Uterus (tissue), 4 donors: ENCODE data around the gene AKT1. TPM values are rescaled to one million over a fixed set of nuclear protein-coding genes. Genes with fewer than 3 reads are reported as not detected.

Experiments used
- DNase-seq, 2 donors: peaks; one replicate each; pipeline ENCODE4 v3.0.0-alpha.2; 2019 to 2020
- H3K27ac ChIP-seq, 2 donors: fragments of 200-600 bp; sonication (generic); 1 replicate in 1 of 2; 2 replicates in 1 of 2; pipeline ENCODE4 v1.5.1; 2016 to 2018
- H3K27me3 ChIP-seq, 2 donors: fragments of 200-600 bp; sonication (generic); one replicate each; pipeline ENCODE4 v1.5.1; 2018 to 2019; ENCODE audit warnings: control low read depth in 1 of 2
- H3K36me3 ChIP-seq, 2 donors: fragments of 200-600 bp; sonication (generic); one replicate each; pipeline ENCODE4 v1.5.1; 2019; ENCODE audit warnings: control low read depth in 1 of 2
- H3K4me1 ChIP-seq, 2 donors: fragments of 200-600 bp; sonication (generic); one replicate each; pipeline ENCODE4 v1.5.1; 2018 to 2019; ENCODE audit warnings: control low read depth in 1 of 2
- H3K4me3 ChIP-seq, 2 donors: fragments of 200-600 bp; sonication (generic); 1 replicate in 1 of 2; 2 replicates in 1 of 2; pipeline ENCODE4 v1.5.1; 2018 to 2019; ENCODE audit warnings: mild to moderate bottlenecking in 1 of 2
- H3K9me3 ChIP-seq, 2 donors: fragments of 200-600 bp; sonication (generic); one replicate each; pipeline ENCODE4 v1.5.1; 2019; ENCODE audit warnings: control low read depth in 1 of 2
- POLR2A ChIP-seq, 2 donors: fragments of 450-650 bp; IDR thresholded peaks; one replicate each; pipeline ENCODE4 v1.6.1; 2016; ENCODE audit warnings: antibody characterized with exemption in 2 of 2, mild to moderate bottlenecking in 1 of 2, moderate library complexity in 1 of 2
- intact Hi-C: fragments of 100-400 bp; cut with DNase I; formaldehyde crosslinking; loops from one replicate; pipeline ENCODE4 v1.15.1; 2023; ENCODE audit warnings: low total_unique reads
- total RNA-seq, 4 donors: library from RNA; depleted of rRNA in 3 of 4; stranded (reverse); fragments of >200 nt in 3 of 4; gene quantifications; one replicate each; pipeline versions ENCODE4 v1.1.0 to v1.2.4, GENCODE V29; 2014 to 2023
- TF ChIP-seq, protein P1 (sequence below), 4 experiments: fragments of 200-600 bp in 2 of 4; fragments of 450-650 bp in 2 of 4; sonication (generic) in 2 of 4; IDR thresholded peaks; one replicate each; pipeline ENCODE4 v1.5.1; 2016 to 2019; ENCODE audit warnings: antibody characterized with exemption in 4 of 4, mild to moderate bottlenecking in 2 of 4, moderate library complexity in 1 of 4
- donor health status: DM: yes; HTN: yes; CAD: no.

Gene AKT1
- total RNA-seq, 4 donors from 2014 or later = 42.9 to 121 (median 101) TPM

DNA sequence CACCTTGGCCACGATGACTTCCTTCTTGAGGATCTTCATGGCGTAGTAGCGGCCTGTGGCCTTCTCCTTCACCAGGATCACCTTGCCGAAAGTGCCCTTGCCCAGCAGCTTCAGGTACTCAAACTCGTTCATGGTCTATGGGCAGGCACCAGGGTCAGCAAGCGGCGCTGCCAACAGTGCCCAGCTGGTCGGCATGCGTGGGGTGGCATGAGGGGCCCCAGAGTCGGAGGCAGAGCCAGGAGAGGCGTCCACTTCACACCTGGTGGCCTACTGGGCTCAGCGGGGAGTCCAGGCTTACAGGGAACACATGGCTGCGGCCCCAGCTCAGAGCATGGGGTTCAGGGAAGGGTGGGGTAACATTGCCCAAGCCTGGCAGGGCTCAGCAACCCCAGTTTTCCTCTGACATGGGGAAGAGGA lies 20.5 kb downstream of the AKT1 start:
- peaks cover 0 to 4% of the 10 kb centered on the region in 2 donors for H3K4me1 ChIP-seq
- intact Hi-C loops = no loop called here
- no peaks in the 10 kb centered on the region for H3K36me3 ChIP-seq
- no peaks in the 10 kb centered on the region for H3K27me3 ChIP-seq
- no peak overlapping the region for H3K27ac ChIP-seq
- no peak overlapping the region for H3K4me3 ChIP-seq
- H3K9me3 ChIP-seq = no peaks in the 10 kb centered on the region
- TF ChIP-seq, protein P1, sequence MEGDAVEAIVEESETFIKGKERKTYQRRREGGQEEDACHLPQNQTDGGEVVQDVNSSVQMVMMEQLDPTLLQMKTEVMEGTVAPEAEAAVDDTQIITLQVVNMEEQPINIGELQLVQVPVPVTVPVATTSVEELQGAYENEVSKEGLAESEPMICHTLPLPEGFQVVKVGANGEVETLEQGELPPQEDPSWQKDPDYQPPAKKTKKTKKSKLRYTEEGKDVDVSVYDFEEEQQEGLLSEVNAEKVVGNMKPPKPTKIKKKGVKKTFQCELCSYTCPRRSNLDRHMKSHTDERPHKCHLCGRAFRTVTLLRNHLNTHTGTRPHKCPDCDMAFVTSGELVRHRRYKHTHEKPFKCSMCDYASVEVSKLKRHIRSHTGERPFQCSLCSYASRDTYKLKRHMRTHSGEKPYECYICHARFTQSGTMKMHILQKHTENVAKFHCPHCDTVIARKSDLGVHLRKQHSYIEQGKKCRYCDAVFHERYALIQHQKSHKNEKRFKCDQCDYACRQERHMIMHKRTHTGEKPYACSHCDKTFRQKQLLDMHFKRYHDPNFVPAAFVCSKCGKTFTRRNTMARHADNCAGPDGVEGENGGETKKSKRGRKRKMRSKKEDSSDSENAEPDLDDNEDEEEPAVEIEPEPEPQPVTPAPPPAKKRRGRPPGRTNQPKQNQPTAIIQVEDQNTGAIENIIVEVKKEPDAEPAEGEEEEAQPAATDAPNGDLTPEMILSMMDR (IDR thresholded peaks at IDR 0.05) = no peak
- no peak for TF ChIP-seq POLR2A (IDR thresholded peaks at IDR 0.05)
- DNase-seq = no peak

DNA sequence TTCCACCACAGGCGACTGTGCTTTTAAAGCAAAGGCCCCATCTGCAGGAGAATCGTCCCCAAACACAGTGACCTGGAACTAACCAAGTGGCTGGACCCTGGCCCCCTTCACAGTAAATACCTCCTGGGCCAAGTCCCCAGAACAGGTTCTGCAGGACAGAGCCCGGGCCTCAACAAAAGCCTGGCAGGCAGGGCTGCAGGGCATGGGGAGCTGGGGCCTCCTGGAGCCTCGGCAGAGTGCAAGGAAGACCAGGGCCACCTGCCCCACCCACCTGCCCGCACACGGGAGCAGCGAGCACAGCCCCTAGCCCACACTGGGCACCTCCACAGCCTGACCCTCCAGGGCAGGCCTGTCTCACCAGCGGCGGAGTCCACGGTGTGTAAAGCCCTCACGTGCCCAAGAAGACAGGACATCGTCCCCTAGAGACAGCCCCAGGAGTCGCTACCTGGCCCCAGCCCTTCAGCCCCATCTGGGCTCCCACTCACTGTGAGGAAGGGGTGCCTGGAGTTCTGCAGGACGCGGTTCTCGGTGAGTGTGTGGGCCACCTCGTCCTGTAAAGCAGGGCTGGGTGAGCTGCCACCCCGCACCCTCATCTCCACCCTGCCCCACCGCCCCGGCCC lies 21.0 kb downstream of the AKT1 start:
- DNase-seq = no peak
- Histone ChIP-seq H3K4me1 (peaks cover 0 to 4% of the 10 kb centered on the region in 2 donors), H3K4me3 (no peak overlapping the region), H3K27me3 (no peaks in the 10 kb centered on the region), H3K36me3 (no peaks in the 10 kb centered on the region), H3K27ac (no peak overlapping the region), H3K9me3 (no peaks in the 10 kb centered on the region)
- intact Hi-C loops = loop anchor here (5.0 kb wide), 1 partner anchor 53 kb away; no protein-coding TSS in a partner anchor
- TF ChIP-seq, protein P1 (IDR thresholded peaks at IDR 0.05) = no peak
- TF ChIP-seq POLR2A (IDR thresholded peaks at IDR 0.05) = no peak

DNA sequence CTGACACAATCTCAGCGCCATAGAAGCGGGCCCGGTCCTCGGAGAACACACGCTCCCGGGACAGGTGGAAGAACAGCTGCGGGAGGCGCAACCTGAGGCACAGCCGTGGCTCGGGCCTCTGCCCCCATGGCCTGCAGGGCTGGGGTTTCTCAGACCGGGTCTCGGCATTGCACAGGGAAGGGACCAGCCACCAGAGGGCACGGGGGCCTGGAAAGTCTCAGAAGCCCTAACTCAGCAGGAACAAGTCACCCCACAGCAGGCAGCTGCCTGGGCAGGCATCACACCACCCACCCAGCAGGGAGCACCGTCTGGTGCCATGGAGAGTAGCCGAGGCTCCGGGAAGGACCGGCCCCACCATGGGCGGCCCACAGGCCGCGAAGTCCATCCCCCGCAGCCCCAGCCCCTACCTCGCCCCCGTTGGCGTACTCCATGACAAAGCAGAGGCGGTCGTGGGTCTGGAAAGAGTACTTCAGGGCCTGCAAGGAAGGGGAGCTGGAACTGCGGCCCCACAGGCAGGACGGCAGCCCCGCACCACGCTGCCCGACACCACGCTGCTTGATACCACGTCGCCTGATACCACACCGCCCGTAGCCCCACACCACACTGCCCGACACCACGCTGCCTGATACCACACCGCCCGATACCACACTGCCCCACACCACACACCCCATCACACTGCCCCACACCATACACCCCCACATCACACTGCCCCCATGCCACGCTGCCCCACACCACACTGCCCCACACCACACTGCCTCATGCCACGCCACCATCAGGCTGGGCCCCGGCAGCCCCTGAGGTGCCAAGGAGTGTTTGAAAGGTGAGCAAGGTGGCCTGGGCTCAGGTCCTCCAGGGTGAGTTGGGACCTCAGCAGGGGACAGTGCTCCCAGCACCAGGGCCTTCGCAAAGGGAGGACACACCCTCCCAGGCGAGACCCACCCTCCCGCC lies 21.8 kb downstream of the AKT1 start:
- no peaks in the 10 kb centered on the region for H3K36me3 ChIP-seq
- no peak overlapping the region for H3K27ac ChIP-seq

DNA sequence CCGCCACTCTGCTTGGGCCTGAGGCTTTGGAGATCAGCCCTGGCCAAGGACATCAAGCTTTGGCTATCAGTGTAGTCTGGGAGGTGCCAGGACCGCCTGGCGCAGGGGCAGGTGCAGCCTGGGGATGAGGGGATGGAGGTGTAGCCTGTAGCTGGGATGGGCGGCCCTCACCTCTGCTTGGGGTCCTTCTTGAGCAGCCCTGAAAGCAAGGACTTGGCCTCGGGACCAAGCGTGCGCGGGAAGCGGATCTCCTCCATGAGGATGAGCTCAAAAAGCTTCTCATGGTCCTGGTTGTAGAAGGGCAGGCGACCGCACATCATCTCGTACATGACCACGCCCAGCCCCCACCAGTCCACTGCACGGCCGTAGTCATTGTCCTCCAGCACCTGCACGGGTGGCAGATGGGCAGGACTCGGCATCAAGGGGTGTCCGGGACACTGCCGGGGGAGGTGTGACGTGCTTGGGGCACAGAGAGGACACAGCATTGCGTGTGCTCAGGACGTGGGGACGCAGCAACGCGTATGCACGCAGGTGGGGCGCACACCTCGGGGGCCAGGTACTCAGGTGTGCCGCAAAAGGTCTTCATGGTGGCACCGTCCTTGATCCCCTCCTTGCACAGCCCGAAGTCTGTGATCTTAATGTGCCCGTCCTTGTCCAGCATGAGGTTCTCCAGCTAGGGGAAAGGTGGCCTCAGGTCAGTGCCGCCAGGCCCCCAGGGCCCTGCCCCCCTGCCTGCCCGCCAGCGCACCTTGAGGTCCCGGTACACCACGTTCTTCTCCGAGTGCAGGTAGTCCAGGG lies 22.6 kb downstream of the AKT1 start:
- H3K4me3 ChIP-seq = no peak overlapping the region
- no peaks in the 10 kb centered on the region for H3K27me3 ChIP-seq
- H3K36me3 ChIP-seq = no peaks in the 10 kb centered on the region
- H3K9me3 ChIP-seq = no peaks in the 10 kb centered on the region
- no peak for DNase-seq
- TF ChIP-seq, protein P1 (IDR thresholded peaks at IDR 0.05) = no peak
- no peak for TF ChIP-seq POLR2A (IDR thresholded peaks at IDR 0.05)
- intact Hi-C loops = loop anchor here (5.0 kb wide), 1 partner anchor 54 kb away; no protein-coding TSS in a partner anchor
- H3K4me1 ChIP-seq = peaks cover 0 to 8% of the 10 kb centered on the region in 2 donors
- H3K27ac ChIP-seq = no peak overlapping the region

More for the DNA sequence above, 21.8 kb downstream of the AKT1 start:
- no peaks in the 10 kb centered on the region for H3K27me3 ChIP-seq
- no peak for TF ChIP-seq POLR2A (IDR thresholded peaks at IDR 0.05)
- TF ChIP-seq, protein P1 (IDR thresholded peaks at IDR 0.05) = no peak
- intact Hi-C loops = loop anchor here (5.0 kb wide), 1 partner anchor 54 kb away; no protein-coding TSS in a partner anchor
- H3K9me3 ChIP-seq = no peaks in the 10 kb centered on the region
- no peak for DNase-seq
- peaks cover 0 to 6% of the 10 kb centered on the region in 2 donors for H3K4me1 ChIP-seq
- no peak overlapping the region for H3K4me3 ChIP-seq
